ENCODE measurements around the gene DSCAM.

DNA sequence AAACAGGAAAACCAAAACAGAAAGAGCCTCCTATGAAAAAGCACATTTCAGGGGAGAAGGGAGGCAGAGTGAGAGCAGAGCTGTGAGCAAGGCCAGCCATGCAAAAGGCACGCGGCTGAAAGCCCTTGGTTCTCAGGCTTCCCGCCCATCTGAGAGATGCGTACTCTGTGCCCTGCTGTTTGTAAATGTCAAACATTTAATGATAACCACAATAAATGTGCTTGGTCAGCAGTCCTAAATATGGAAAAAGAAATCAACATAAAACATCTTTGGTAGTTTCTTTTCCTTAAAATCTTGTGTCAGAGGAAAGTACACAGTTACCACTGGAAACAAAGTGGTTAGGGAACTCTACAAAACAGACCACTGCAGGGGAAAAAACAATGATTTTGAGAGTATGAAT, 283.1 kb downstream of the DSCAM start:
- TF ChIP-seq, protein P1, sequence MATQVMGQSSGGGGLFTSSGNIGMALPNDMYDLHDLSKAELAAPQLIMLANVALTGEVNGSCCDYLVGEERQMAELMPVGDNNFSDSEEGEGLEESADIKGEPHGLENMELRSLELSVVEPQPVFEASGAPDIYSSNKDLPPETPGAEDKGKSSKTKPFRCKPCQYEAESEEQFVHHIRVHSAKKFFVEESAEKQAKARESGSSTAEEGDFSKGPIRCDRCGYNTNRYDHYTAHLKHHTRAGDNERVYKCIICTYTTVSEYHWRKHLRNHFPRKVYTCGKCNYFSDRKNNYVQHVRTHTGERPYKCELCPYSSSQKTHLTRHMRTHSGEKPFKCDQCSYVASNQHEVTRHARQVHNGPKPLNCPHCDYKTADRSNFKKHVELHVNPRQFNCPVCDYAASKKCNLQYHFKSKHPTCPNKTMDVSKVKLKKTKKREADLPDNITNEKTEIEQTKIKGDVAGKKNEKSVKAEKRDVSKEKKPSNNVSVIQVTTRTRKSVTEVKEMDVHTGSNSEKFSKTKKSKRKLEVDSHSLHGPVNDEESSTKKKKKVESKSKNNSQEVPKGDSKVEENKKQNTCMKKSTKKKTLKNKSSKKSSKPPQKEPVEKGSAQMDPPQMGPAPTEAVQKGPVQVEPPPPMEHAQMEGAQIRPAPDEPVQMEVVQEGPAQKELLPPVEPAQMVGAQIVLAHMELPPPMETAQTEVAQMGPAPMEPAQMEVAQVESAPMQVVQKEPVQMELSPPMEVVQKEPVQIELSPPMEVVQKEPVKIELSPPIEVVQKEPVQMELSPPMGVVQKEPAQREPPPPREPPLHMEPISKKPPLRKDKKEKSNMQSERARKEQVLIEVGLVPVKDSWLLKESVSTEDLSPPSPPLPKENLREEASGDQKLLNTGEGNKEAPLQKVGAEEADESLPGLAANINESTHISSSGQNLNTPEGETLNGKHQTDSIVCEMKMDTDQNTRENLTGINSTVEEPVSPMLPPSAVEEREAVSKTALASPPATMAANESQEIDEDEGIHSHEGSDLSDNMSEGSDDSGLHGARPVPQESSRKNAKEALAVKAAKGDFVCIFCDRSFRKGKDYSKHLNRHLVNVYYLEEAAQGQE (IDR thresholded peaks at IDR 0.05; ENCODE audit: low read depth) = no peak
- TF ChIP-seq NFIC (IDR thresholded peaks at IDR 0.05) (no peak), CEBPB (IDR thresholded peaks at IDR 0.05) (no peak), CREB1 (IDR thresholded peaks at IDR 0.05; ENCODE audit: low read depth) (no peak), RAD21 (IDR thresholded peaks at IDR 0.05; ENCODE audit: low read depth) (no peak), EP300 (IDR thresholded peaks at IDR 0.05; ENCODE audit: borderline replicate concordance) (no peak), TEAD4 (IDR thresholded peaks at IDR 0.05) (no peak)
- TF ChIP-seq, protein P2, sequence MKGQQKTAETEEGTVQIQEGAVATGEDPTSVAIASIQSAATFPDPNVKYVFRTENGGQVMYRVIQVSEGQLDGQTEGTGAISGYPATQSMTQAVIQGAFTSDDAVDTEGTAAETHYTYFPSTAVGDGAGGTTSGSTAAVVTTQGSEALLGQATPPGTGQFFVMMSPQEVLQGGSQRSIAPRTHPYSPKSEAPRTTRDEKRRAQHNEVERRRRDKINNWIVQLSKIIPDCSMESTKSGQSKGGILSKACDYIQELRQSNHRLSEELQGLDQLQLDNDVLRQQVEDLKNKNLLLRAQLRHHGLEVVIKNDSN (IDR thresholded peaks at IDR 0.05) = no peak

Data from Ishikawa (cell line).